ENCODE data around the gene KLB.

The KLB gene

GRCh38 chr4:39470402-39470801 is 63.7 kb downstream of the KLB start:
- no peak overlapping the region for H3K27ac ChIP-seq
- no peak for TF ChIP-seq CTCF (conservative IDR thresholded peaks at IDR 0.05)
- TF ChIP-seq ZFX (IDR thresholded peaks at IDR 0.05), result no peak

GRCh38 chr4:39472396-39472795 is 65.7 kb downstream of the KLB start:
- no peak overlapping the region for H3K27ac ChIP-seq

GRCh38 chr4:39476187-39476895 is 69.6 kb downstream of the KLB start:
- no peak overlapping the region for H3K27ac ChIP-seq
- TF ChIP-seq CTCF (conservative IDR thresholded peaks at IDR 0.05), result no peak
- no peak for TF ChIP-seq ZFX (IDR thresholded peaks at IDR 0.05)

More at GRCh38 chr4:39472396-39472795, 65.7 kb downstream of the KLB start:
- TF ChIP-seq ZFX (IDR thresholded peaks at IDR 0.05), result no peak
- no peak for TF ChIP-seq CTCF (conservative IDR thresholded peaks at IDR 0.05)

GRCh38 chr4:39480251-39480650 is 73.5 kb downstream of the KLB start:
- TF ChIP-seq ZFX (IDR thresholded peaks at IDR 0.05) (no peak), CTCF (conservative IDR thresholded peaks at IDR 0.05) (no peak)
- H3K27ac ChIP-seq, result no peak overlapping the region

- no peak overlapping the region for H3K27ac ChIP-seq
- TF ChIP-seq CTCF (conservative IDR thresholded peaks at IDR 0.05), result no peak
- TF ChIP-seq ZFX (IDR thresholded peaks at IDR 0.05), result no peak
These were observed 74.4 kb downstream of the KLB start for GRCh38 chr4:39480902-39481695.

GRCh38 chr4:39484582-39485272 is 78.0 kb downstream of the KLB start:
- no peak overlapping the region for H3K27ac ChIP-seq
- no peak for TF ChIP-seq ZFX (IDR thresholded peaks at IDR 0.05)
- TF ChIP-seq CTCF (conservative IDR thresholded peaks at IDR 0.05), result no peak
